OCI-M2 (cell line): ENCODE measurements around the gene NPBWR2.

ENCODE experiments used
- DNase-seq: peaks from one replicate; lab custom pipeline; 2025; ENCODE audit not compliant: unreplicated experiment; lab: John Stamatoyannopoulos, UW

The NPBWR2 gene

GRCh38 chr20:64106981-64107735, at the start of gene NPBWR2:
NPBWR2 (minus strand) TSS chr20:64107565; CDS start chr20:64106831, 734 bp downstream.
- no peak for DNase-seq

- DNase-seq = no peak
Measured at GRCh38 chr20:64156136-64156885, 48.9 kb upstream of the NPBWR2 start.

- no peak for DNase-seq
Measured at GRCh38 chr20:64155258-64156135, 48.1 kb upstream of the NPBWR2 start.

GRCh38 chr20:64154590-64155257, 47.4 kb upstream of the NPBWR2 start:
- no peak for DNase-seq

GRCh38 chr20:64153861-64154589, 46.7 kb upstream of the NPBWR2 start:
- no peak for DNase-seq

- no peak for DNase-seq
Measured at GRCh38 chr20:64153410-64153809, 46.0 kb upstream of the NPBWR2 start.

GRCh38 chr20:64152906-64153305, 45.5 kb upstream of the NPBWR2 start:
- DNase-seq = no peak

GRCh38 chr20:64151633-64152530, 44.5 kb upstream of the NPBWR2 start:
- DNase-seq = no peak

GRCh38 chr20:64150756-64151632, 43.6 kb upstream of the NPBWR2 start:
- no peak for DNase-seq

GRCh38 chr20:64149809-64150560, 42.6 kb upstream of the NPBWR2 start:
- DNase-seq = no peak

GRCh38 chr20:64149141-64149540, 41.8 kb upstream of the NPBWR2 start:
- no peak for DNase-seq

- no peak for DNase-seq
Measured at GRCh38 chr20:64148581-64148980, 41.2 kb upstream of the NPBWR2 start.

- DNase-seq = no peak
Measured at GRCh38 chr20:64146936-64147477, 39.6 kb upstream of the NPBWR2 start.

- no peak for DNase-seq
Measured at GRCh38 chr20:64146301-64146935, 39.1 kb upstream of the NPBWR2 start.

- no peak for DNase-seq
Measured at GRCh38 chr20:64145458-64146300, 38.3 kb upstream of the NPBWR2 start.
